Stimulated activated CD8-positive, alpha-beta memory T cell treated with anti-CD3 and anti-CD28 coated beads, Interleukin-7, amount 100 ng/mL, for 24 hours (primary cell): Measurements from ENCODE around the gene NAGA.
"Not testable (repeated sequence)": the region's sequence is repeated elsewhere in the genome, so short reads cannot be mapped to it uniquely, and the experiment has no call there.

Source experiments
- DNase-seq: peaks from one replicate; pipeline ENCODE4 v3.0.0-alpha.2; 2020; ENCODE audit warnings: low read depth

The NAGA gene

DNA sequence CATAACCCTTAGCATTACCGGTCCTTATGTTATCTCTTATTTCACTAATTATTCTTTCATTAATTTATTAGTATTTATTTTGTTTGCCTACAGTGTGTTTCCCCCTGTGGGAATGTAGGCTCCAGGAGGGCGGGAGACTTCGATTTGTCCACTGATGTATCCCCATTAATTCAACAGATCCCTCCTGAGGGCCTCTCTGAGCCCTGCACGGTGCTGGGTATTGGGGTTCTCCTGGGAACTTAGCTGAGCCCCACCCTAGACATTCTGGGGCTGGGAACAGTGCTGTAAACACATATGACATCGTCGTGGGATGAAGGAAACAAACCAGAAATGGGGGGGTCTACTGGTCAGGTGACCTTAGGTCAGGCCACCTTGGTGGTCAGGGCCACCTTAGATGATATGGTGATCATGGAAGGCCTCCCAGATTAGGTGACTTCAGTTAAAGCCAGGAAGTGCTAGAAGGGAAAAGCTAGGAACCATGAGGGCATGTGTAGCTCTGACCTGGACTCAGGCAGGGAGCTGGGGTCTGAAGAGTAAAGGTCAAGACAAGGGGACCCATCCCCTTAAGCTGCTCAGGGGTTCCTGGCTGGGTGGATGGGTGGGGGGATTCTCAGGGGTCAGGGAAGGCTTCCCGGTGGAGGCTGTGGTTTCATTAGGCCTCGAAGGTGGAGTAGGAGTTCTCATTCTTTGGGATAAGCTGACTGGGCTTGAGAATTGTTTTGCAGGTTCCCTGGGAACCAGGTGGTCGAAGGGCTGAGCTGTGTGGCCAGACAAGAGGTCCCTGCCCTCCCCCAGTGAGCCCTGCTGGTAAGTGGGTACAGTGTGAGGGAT lies 4.4 kb upstream of the NAGA start:
- no peak for DNase-seq

DNA sequence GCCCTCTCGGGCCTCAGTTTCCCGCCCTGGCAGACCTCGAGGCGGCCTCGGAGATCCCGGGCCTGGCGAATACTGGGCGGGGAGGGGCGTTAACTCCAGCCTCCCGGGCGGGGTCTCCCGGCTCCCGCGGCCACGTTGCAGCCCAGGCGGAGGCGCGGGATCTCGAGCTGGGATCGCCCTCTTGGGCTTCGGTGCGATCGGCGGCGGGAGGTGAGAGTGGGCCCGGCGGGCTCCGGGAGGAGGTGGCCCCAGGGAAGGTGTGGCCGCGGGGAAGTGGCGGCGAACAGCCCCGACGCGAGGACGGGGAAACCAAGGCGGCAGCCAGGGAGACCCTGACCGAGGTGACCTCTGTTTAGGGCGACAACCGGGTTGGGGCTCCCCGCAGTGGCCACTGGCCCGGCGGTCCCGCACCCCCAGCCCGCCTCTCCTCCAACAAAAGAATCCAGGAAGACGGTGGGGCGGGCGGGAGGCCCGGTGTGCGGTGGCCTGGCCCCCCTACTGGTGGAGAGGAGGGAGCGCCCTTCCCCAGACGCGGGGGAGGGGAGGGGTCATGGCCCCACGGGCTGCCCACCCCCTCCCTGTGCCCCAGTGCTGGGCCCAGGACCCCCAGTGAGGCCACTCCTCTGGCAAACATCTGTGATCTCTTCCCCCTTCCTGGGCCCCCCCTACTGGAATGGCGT lies 3.7 kb upstream of the NAGA start, which contains the start of gene PHETA2:
Gene PHETA2, plus strand, starts transcription at position 117 of the 680 bp plus-strand sequence. CDS start 3,046 bp downstream, outside the sequence.
- no peak for DNase-seq

DNA sequence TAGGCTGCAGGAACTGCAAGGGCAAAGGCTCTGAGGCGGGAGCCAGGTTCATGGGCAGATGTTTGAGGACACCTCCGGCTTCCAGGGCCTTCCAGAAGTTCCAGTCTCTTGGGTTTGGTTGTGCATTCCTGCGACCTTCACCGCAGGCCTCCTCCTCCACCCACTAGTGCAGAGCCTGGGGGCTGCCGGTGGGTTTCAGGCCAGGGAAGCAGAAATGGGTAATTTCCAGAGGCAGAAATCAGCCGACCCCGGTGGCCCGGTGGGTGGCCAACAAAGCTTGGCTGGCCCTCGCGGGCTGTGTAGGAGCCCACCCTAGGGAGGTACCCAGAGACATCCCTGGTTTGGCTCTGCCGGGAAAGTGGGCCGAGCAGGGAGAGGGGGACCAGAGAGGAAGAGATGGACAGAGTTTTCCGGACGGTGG lies 3.0 kb upstream of the NAGA start:
- DNase-seq: no peak

DNA sequence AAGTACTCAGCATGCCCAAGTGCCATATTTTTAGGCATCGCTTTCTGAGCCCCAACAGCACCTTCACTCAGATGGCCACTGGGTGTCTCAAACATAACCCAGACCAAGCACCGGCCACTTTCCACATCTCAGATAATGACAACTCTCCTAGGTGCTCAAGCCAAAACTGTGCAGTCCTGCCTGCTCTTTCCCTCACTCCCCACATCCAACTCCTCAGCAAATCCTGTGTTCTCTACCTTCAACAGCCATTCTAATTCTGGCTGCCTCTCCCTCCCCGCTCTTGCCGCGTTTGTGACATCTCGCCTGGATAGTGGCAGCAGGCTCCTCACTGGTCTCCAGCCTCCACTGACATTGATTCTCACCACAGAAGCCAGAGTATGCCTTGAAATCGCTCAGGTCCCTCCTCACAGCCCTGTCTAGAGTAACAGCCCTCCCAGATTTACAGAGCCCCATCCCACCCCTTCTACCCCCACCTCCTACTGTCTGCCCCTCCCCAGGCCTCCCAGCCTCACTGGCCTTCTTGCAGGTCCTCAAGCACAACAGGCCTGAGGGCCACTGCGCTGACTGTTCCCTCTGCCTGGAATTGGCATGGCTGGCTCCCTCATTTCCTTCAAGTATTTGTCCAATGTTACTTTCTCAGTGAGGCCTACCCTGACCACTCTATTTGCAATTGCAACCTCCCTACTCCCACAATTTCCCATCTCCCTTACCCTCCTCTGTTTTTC lies 2.2 kb upstream of the NAGA start:
- DNase-seq: no peak

DNA sequence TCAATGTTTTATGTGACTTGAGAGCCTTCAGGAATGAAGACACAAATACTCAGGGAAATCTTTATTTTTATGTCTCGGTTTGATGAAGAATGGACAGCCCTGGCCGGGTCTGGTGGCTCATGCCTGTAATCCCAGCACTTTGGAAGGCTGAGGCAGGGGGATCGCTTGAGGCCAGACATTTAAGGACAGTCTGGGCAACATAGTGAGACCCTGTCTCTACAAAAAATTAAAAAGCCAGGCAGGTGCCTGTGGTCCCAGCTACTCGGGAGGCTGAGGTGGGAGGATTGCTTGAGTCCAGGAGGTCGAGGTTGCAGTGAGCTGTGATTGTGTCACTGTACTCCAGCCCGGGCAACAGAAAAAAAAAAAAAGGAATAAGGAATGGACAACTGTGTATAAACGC lies 896 bp upstream of the NAGA start:
- DNase-seq: not testable (repeated sequence)

DNA sequence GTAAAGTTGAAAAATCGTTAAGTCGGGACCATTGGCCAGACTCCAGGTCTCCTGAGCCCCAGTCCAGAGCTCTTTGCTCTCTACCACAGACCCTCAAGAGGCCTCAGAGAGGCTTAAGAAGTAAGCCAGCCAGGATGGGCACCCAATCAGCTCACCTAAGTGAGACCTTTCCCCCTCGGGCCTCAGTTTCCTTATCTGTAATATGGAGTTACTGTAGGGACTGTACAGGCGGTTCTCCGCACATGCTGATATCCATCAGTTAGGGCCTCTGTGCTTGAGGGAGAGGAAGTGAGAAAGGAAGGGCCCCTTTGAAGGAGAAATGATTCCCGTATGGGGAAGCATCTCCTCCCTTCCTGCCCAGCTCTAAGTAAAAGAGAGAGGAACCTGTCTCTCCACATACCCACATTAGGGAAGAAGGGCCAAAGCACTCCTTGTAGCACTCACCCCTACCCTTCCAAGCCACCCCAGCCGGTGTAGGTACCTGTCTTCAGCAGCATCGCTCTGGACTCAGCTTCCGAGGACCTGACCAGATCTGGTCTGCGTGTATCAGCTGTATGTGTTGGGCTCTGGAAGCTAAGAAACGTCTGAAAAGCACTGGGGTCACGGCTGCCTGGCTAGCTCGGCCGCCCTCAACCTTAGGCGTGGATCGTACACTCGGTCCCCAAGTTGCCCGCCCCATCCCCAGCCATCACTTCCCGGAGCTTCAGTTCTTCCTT lies 653 bp downstream of the NAGA start:
- DNase-seq: no peak

DNA sequence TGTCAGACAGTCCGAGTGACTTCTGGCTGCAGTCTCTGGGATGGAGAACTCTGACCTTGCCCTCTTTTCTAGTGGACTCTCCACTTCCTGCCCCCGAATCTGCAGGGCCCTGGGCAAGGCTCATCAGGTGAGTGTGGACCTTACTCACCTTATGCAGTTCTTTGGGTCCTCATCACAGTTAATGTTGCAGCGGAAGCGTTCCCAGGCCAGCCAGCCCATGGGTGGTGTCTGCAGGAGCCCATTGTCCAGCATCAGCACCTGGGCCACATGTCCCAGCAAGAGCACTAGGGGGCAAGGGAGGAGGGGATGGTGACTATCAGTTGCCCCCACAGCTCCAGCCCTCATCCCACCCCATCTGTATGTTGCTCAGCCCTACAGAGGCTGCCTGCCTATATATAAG lies 2.3 kb downstream of the NAGA start:
- no peak for DNase-seq

DNA sequence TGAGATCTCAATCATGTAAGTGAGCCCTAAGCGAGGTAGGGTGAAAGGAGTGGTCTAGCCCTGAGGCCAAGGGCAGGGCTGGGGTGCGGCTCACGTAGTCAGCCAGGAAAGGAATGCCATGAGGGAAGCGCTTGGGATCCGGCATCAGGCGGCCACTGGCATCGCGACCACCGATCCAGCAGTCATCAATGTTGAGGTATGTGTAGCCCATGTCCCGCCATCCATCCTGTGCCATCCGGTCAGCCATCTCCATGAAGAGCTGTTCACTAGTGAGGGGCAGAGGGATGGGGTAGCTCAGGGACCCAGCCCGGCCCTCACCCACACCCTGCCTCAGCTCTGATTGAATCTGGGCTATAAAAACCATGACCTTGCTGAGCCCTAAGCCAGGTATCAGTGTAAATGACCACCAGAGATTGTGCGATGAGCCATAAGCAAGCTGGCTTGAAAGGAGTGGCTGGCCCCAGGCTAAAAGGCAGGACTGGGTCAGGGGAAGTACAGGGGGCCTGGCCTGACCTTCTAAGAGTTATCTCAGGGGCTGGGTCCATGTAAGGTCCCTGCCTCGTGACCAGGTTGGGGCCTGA lies 2.9 kb downstream of the NAGA start:
- no peak for DNase-seq

DNA sequence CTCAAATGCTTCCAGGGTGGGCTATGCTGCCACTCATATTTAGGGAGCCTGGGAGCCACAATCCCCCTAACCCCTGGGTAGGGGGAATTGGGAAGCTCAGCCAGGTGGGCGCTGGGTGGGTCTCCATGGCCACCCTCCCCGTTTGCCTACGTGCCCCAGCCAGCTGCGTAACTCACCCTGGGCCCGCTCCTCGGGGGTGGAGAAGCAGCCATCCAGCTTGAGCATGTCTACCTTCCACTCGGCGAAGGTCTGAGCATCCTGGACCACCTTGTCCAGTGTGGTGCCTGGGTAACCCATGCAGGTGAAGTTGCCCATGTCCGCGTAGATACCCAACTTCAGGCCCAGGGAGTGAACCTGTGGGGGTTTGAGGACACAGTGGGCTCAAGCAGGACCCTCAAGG lies 3.7 kb downstream of the NAGA start:
- DNase-seq: no peak

DNA sequence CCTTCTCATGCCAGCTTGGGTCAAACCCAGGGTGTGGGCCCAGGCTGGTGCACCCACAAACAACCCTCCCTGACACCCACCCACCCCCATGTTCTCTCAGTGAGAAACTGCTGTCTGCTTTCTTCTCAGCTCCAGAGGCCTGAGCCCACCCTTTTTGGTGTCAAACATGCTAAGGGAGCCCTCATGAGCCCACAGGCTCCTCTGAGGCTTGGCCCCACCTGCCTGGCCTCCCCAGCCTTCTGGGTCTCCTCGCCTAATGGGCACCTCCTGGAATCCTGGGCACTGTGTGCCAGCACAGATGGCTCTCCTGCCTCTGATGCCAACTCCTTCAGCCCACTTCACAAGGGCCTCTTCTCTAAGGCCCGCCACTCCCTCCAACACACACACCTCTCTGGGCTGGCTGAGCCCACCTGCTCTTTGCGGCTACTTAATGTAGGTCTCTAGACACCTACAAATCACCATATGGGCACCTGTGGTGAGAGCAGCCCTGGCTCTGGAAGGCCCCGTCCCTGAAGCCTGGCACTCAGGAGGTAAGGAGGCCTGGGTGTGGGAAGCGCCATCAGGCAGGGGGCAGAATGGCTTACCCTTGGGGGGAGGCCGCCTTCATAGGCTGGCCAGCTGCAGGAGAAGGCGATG lies 4.4 kb downstream of the NAGA start:
- no peak for DNase-seq

DNA sequence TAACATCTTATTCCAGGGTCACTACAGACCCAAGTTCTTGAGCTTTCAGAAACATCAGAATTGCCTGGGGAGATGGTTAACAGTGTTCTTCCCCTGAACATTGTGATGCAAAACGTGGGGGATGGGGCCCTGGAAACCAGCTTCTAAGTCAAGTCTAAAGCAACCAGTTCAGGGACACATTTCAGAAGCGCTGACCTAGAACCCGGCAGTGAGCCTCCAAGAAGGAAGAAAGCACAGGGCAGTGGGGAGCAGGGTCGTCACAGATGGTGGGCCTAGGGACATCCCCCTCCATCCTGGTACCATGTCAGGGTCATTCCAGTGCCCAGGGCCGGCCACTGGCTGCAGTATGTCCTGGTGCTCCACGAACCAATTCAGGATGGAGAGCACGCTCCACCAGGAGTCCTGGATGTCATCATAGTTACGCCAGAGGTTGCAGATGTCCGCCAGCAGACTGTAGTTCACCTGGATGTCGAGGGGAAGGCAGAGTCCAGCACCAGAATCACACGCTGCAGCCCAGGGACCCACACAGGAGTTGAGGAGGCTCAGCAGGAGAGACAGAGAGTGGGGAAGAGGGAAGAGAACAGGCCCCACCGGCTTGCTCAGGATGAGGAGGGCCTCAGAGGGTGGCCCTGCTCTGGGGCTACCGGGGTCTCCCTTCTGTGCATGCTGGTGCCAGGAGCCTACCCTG lies 5.0 kb downstream of the NAGA start:
- DNase-seq: no peak

DNA sequence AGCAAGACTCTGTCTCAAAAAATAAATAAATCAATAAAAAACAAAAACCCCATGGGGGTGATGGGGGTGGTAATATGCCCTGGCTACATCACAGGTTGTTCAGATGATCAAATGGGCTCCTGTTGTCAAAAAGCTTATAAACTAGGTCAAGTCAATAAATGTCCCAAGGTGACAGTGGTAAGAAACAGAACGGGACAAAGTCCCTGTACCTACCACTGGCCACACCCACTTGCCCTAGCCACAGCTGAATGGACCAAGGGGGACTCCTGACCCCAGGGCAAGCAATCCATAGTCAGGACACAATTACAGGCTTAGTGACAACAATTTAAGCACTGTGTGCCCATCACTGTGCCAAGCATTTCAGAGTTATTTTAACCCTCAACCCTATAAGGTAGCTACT lies 6.0 kb downstream of the NAGA start:
- no peak for DNase-seq

DNA sequence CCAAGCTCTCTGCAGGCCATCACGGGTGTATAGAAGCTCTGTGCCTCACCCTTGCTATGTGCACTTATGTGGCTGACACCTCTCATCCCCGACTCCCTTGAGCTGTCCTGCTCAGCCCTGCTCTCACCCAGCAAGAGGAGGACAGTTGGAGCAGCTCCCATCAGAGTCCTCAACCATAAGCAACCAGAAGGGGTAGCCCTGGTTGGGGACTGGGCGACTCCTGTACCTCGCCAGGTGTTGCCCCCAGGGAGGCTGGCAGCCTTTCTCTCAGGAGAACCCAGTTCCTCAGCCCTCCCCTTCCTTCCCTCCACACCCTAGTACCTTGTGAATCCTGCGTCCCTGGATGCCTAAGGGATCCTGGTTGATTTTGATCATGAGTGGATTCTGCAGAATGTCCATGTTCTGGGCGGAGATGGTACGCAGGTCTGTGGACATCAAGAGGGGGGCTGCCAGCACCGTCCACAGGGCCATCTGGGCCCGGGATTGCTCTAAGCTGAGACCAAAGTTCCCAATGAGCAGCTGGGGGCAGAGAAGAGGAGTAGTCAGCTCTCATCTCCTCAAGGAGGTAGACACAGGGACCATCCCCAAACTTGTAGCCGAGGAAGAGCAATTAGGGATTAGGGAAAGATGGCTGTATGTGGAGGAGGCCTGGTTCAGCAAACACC lies 8.0 kb downstream of the NAGA start:
- no peak for DNase-seq

DNA sequence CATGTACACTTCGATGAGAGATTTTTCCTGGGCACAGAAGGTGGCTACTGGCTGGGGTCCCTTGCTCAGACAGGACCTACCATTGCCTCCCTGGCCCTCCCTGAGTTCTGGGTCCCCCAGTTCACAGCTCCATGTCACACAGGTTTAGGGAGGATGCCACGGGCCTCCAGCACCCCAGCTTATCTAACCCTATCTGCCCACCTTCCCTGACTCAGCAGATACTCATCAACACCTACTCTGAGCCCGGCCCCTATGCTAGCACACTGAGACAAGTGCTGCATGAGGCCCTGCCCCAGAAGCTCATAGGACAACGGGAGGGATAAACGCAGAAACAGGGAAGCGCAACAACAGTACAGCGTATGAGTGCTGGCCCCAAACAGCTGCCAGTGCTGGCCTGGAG lies 9.6 kb downstream of the NAGA start:
- no peak for DNase-seq

DNA sequence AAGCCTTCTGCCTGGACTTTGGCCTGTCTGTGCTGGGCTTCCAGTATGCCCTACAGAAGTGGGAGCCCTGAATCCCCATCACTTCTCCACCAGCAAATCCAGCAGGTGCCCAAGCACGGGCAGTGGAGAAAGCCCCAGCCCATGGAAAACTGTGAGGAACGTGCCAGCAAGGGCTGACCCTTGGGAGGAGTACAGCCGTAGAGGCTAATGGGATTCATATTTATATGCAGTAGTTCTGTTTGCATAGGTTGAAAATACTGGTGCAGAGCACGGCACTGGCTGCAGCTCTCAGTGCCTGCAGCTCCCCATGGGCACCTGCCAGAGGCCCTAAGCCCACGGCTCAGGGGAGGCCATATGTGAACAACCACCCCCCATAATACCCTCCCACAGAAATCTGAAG lies 10.1 kb downstream of the NAGA start:
- DNase-seq: no peak

DNA sequence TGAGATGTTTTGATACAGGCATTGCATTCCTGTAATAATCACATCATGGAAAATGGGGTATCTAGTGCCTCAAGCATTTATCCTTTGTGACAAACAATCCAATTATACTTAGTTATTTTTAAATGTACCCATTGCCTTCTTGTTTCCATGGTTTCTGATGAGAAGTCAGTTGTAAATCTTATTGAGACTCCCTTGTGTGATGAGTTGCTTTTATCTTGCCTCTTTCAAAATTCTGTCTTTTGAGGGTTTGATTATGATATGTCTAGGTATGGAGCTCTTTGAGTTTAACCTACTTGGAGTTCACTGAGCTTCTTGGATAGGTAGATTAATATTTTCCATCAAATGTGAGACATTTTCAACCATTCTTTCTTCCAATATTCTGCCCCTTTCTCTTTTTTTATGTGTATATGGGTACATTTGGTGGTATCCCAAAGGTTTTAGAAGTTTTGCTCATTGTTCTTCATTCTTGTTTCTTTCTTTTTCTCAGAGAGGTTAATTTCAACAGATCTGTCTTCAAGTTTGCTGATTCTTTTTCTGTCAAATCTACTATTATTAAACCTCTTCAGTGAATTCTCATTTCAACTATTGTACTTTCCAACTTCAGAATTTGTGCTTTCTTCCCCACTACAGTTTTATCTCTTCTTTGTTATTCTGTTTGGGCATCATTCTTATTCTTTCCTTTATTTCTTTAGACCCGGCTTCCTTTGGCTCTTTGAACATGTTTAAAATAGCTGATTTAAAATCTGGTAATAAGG lies 13.7 kb downstream of the NAGA start:
- no peak for DNase-seq

DNA sequence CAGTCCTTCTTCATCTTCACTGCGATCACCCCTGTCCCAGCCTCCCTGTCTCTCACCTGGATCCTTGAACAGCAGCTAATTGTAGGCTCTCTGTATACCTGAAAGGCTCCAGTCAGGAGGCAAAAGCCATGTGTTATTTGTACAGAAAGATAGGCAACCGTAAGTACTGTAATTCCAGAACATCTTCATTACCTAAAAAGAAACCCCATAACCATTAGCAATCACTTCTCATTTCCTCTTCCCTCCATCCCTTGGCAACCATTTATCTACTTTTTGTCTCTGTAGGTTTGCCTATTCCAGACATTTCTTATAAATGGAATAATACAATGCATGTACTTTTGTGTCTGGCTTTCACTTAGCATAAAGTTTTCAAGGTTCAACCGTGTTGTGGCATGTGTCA lies 17.8 kb downstream of the NAGA start:
- no peak for DNase-seq

DNA sequence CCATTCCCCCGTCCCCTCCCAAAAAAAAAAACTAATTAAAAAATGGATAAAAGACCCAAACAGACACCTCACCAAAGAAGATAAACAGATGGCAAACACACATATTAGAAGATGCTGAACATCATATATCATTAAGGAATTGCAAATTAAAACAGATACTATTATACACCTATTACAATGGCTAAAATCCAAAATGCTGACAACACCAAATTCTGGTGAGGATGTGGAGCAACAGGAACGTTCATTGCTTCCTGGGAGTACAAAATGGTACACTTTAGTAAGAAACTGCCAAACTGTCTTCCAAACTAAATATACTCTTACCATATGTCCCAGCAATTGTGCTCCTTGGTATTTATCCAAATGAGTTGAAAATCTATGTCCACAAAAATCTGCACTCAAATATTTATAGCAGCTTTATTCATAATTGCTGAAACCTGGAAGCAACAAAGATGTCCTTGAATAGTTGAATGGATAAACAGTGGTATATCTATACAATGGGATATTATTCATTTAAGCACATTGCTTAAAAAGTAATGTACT lies 19.9 kb downstream of the NAGA start:
- DNase-seq: no peak

DNA sequence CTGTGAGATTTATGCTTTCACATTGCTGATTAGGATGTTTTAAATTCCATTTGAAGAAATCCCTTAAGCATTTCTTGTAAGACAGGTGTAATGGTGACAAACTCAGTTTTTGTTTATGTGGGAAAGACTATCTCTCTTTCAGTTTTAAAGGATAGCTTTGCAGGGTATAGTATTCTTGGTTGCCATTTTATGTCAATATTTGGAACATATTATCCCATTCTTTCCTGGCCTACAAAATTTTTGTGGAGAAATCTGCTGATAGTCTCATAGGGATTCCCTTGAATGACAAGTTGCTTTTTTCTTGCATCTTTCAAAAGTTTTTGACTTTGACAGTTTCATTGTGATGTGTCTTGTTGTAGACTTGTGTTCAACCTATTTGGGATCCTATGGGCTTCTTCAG lies 28.8 kb downstream of the NAGA start:
- DNase-seq: no peak
